ENCODE measurements around the gene PSMC3. TPM values are rescaled to one million over a fixed set of nuclear protein-coding genes. Genes with fewer than 3 reads are reported as not detected.

PSMC3 gene
- total RNA-seq, 1 donor from 2014 or later: 130 TPM

DNA sequence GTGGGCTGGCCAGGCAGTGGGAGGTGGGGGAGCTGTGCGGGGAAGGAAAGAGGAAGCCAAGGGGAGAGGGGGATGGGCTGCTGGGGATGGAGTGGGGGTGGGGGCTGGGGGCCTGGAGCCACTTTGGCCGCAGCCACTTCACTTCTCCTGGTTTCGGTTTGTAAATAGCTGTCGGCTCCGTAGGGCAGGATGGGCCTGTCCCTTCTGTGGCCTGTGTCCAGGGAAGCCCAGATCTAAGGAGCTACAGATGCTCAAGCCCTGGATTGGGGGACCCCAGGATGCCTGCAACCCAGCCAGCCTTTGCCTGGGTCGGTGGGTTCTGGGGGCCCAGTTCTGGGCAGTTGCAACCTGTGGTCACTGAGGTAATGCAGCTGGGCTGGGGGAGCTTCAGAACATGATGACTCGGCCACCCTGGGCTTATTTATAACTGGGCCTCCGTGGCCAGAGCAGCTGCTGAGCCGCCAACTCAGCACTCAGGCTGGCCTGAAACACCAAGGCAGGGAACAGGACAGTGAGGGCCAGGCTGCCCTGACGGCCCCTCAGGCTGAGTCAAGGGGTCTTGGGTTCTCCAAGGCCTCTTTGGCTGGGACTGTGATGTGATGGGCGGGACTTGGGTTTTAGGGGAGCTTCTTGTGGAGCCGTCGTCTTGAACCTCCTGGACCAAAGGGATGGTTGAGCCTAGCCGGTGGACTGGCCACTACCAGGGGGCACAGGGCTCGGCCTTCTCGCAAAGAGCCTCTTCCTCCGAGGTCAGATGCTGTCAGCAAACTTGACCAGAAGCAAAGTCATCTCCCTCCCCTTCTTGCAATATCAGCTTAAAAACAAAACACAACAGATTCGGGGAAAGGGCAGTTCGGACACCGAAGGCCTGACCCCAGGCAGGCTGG, 32.8 kb downstream of the PSMC3 start:
- peak overlapping the region; percentile 2 for H2AFZ ChIP-seq (ENCODE audit: low read depth, low read length)
- peaks cover 6% of the 10 kb centered on the region for H3K4me1 ChIP-seq (ENCODE audit: insufficient read depth, low read length)
- Mint-ChIP-seq H3K36me3 (ENCODE audit: low read depth, unreplicated experiment) (no peaks in the 10 kb centered on the region), H3K27ac (ENCODE audit: unreplicated experiment) (peak overlapping the region; percentile 80), H3K4me1 (ENCODE audit: low read depth, unreplicated experiment) (peaks cover 17% of the 10 kb centered on the region), H3K27me3 (ENCODE audit: low read depth, unreplicated experiment) (no peaks in the 10 kb centered on the region), H3K4me3 (ENCODE audit: unreplicated experiment) (no peak overlapping the region), H3K9me3 (ENCODE audit: unreplicated experiment) (no peaks in the 10 kb centered on the region)
- no peak for FAIRE-seq
- DNase-seq (ENCODE audit: low read depth): peak; percentile 57
- H3K36me3 ChIP-seq (ENCODE audit: insufficient read depth, low read length): no peaks in the 10 kb centered on the region
- no peaks in the 10 kb centered on the region for H3K79me2 ChIP-seq (ENCODE audit: insufficient read depth, low read length)
- no peak overlapping the region for H3K9ac ChIP-seq (ENCODE audit: low read length)
- no peaks in the 10 kb centered on the region for H4K20me1 ChIP-seq (ENCODE audit: insufficient read depth, low read length)
- no peak overlapping the region for H3K4me3 ChIP-seq (ENCODE audit: insufficient read depth, low read depth, low read length)
- TF ChIP-seq CTCF (IDR thresholded peaks at IDR 0.05; ENCODE audit: insufficient read depth, low read depth, low read length) (no peak), EZH2 (IDR thresholded peaks at IDR 0.05; ENCODE audit: insufficient read depth, low read length) (no peak)
- H3K27me3 ChIP-seq (ENCODE audit: insufficient read depth, low read length): no peaks in the 10 kb centered on the region
- H3K9me3 ChIP-seq (ENCODE audit: insufficient read depth, low read depth, low read length): no peaks in the 10 kb centered on the region
- no peak overlapping the region for H3K27ac ChIP-seq (ENCODE audit: low read depth, low read length)
- H3K4me2 ChIP-seq (ENCODE audit: low read length): no peak overlapping the region

DNA sequence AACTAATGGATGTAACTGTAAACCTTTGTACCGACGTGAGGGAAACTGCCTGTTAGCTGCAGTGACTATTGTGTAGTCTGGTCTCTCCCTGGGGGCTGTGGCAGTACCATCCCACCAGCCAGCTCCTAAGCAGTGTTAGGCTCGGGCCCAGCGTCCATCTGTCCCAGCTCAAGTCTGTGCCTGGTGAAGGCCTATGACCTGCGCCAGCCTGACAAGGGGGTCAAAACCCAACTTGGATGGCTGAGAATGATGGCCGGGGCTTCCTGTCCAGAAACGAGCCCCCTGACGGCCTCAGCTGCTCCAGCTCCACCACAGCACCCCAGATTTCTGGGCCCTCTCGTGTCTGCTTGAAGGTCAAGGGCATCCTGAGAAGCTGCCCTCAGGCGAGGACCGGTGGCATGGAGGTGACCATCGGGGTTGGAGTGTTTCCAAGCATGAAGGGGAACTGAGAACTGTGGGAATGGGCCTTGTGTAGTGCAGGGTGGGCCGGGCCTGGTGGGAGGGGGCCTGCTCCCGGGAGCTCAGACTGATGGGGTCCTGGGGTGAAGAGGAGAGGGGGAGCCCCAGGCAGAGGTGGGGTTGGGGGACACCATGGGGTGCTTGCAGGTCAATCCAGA, 33.6 kb downstream of the PSMC3 start:
- Histone ChIP-seq H3K9ac (ENCODE audit: low read length) (no peak overlapping the region), H3K36me3 (ENCODE audit: insufficient read depth, low read length) (no peaks in the 10 kb centered on the region), H3K4me3 (ENCODE audit: insufficient read depth, low read depth, low read length) (no peak overlapping the region), H3K27me3 (ENCODE audit: insufficient read depth, low read length) (no peaks in the 10 kb centered on the region), H2AFZ (ENCODE audit: low read depth, low read length) (no peak overlapping the region), H4K20me1 (ENCODE audit: insufficient read depth, low read length) (no peaks in the 10 kb centered on the region), H3K9me3 (ENCODE audit: insufficient read depth, low read depth, low read length) (no peaks in the 10 kb centered on the region), H3K4me1 (ENCODE audit: insufficient read depth, low read length) (peaks cover 6% of the 10 kb centered on the region), H3K4me2 (ENCODE audit: low read length) (no peak overlapping the region), H3K27ac (ENCODE audit: low read depth, low read length) (no peak overlapping the region), H3K79me2 (ENCODE audit: insufficient read depth, low read length) (no peaks in the 10 kb centered on the region)
- FAIRE-seq (no peak), DNase-seq (ENCODE audit: low read depth) (no peak)
- TF ChIP-seq EZH2 (IDR thresholded peaks at IDR 0.05; ENCODE audit: insufficient read depth, low read length) (no peak), CTCF (IDR thresholded peaks at IDR 0.05; ENCODE audit: insufficient read depth, low read depth, low read length) (no peak)
- Mint-ChIP-seq H3K4me1 (ENCODE audit: low read depth, unreplicated experiment) (peaks cover 17% of the 10 kb centered on the region), H3K9me3 (ENCODE audit: unreplicated experiment) (no peaks in the 10 kb centered on the region), H3K27ac (ENCODE audit: unreplicated experiment) (peak overlapping the region; percentile 26), H3K4me3 (ENCODE audit: unreplicated experiment) (no peak overlapping the region), H3K36me3 (ENCODE audit: low read depth, unreplicated experiment) (no peaks in the 10 kb centered on the region), H3K27me3 (ENCODE audit: low read depth, unreplicated experiment) (no peaks in the 10 kb centered on the region)

All from astrocyte (in vitro differentiated cells and primary cell).